K562 treated with DMSO at 1 percent for 4 hours (cell line): ENCODE data around the gene PLAC8. TPM values are rescaled to one million over a fixed set of nuclear protein-coding genes. Genes with fewer than 3 reads are reported as not detected.

Experiments
- total RNA-seq: library from RNA; unstranded; fragments of 300-600 nt; gene quantifications from 2 replicates; pipeline ENCODE4 v1.2.3, GENCODE V29; 2022; ENCODE audit not compliant: insufficient read depth

PLAC8 gene
- total RNA-seq = not detected in 2 replicates

GRCh38 chr4:83114576-83114975 is at the start of gene PLAC8:
Gene PLAC8, minus strand, starts transcription at chr4:83114729. Its CDS starts 6,808 bp downstream, at chr4:83107921.

Other genes with a start within 250 kb of the PLAC8 start
- 115 and 157 TPM in 2 replicates for gene SEC31A, start 223.6 kb downstream of the PLAC8 start, total RNA-seq
- 1.2 and 2.2 TPM in 2 replicates for gene THAP9, start 214.0 kb downstream of the PLAC8 start, total RNA-seq
- gene LIN54, start 103.9 kb downstream of the PLAC8 start, total RNA-seq = 15.2 and 16.0 TPM in 2 replicates
- 34.6 and 41.7 TPM in 2 replicates for gene COPS4, start 79.5 kb downstream of the PLAC8 start, total RNA-seq
- gene COQ2, start 170.1 kb upstream of the PLAC8 start, total RNA-seq = 3.2 and 7.9 TPM in 2 replicates
- gene HPSE, start 220.1 kb upstream of the PLAC8 start, total RNA-seq = not detected in 2 replicates